SIG-M5 treated with dmso at 0.1 percent for 504 hours (cell line): ENCODE results near the gene MOSPD3.
"Not testable (repeated sequence)": the region's sequence is repeated elsewhere in the genome, so short reads cannot be mapped to it uniquely, and the experiment has no call there.

Source experiments
- DNase-seq: peaks from one replicate; lab custom pipeline; 2025; ENCODE audit not compliant: unreplicated experiment; lab: John Stamatoyannopoulos, UW

Gene MOSPD3

GRCh38 chr7:100611983-100612729, at the start of gene MOSPD3:
MOSPD3 (plus strand) TSS chr7:100612540; CDS start chr7:100612792, 252 bp downstream.
- peak; percentile 99 for DNase-seq

GRCh38 chr7:100563100-100563564, 49.2 kb upstream of the MOSPD3 start:
- DNase-seq, result no peak

GRCh38 chr7:100563809-100564400, 48.4 kb upstream of the MOSPD3 start:
- DNase-seq, result peak; percentile 58

- DNase-seq, result not testable (repeated sequence)
These were observed 47.9 kb upstream of the MOSPD3 start for GRCh38 chr7:100564405-100564804.

- no peak for DNase-seq
These were observed 47.2 kb upstream of the MOSPD3 start for GRCh38 chr7:100565133-100565571.

GRCh38 chr7:100566018-100566531, 46.3 kb upstream of the MOSPD3 start:
- DNase-seq, result no peak

- no peak for DNase-seq
These were observed 45.2 kb upstream of the MOSPD3 start for GRCh38 chr7:100567031-100567730.

- no peak for DNase-seq
These were observed 44.6 kb upstream of the MOSPD3 start for GRCh38 chr7:100567751-100568175.

GRCh38 chr7:100568176-100568895, 44.0 kb upstream of the MOSPD3 start:
- DNase-seq, result no peak

GRCh38 chr7:100568896-100569844, 43.2 kb upstream of the MOSPD3 start:
- peak; percentile 47 for DNase-seq

- no peak for DNase-seq
These were observed 41.1 kb upstream of the MOSPD3 start for GRCh38 chr7:100570954-100571828.

- no peak for DNase-seq
These were observed 40.6 kb upstream of the MOSPD3 start for GRCh38 chr7:100571829-100572116.

GRCh38 chr7:100572281-100572948, 39.9 kb upstream of the MOSPD3 start:
- DNase-seq, result no peak

GRCh38 chr7:100572949-100573675, 39.2 kb upstream of the MOSPD3 start:
- no peak for DNase-seq

- no peak for DNase-seq
These were observed 38.5 kb upstream of the MOSPD3 start, which contains the start of gene SAP25 for GRCh38 chr7:100573691-100574361. SAP25 (minus strand) TSS chr7:100573900; CDS start chr7:100573742, 158 bp downstream.

- DNase-seq, result no peak
These were observed 37.8 kb upstream of the MOSPD3 start for GRCh38 chr7:100574362-100575205.
